ENCODE results near the gene ADGB.

- TF ChIP-seq CTCF (optimal IDR thresholded peaks at IDR 0.05 in 1 of 3, IDR thresholded peaks at IDR 0.05 in 1 of 3, conservative IDR thresholded peaks at IDR 0.05 in 1 of 3; ENCODE audit: extremely low read depth in 1 of 3, insufficient read depth in 2 of 3, low read length in 3 of 3) (no peak), EZH2 (IDR thresholded peaks at IDR 0.05; ENCODE audit: low read length) (no peak)
Observed at GRCh38 chr6:146620655-146621054, 21.9 kb downstream of the ADGB start.

Measured in keratinocyte (primary cell).